ENCODE measurements around the gene RUNX2. TPM values are rescaled to one million over a fixed set of nuclear protein-coding genes. Genes with fewer than 3 reads are reported as not detected.

RUNX2 gene
- total and polyA plus RNA-seq, 4 donors = 0.09 to 1.5 (median 0.75) TPM

DNA sequence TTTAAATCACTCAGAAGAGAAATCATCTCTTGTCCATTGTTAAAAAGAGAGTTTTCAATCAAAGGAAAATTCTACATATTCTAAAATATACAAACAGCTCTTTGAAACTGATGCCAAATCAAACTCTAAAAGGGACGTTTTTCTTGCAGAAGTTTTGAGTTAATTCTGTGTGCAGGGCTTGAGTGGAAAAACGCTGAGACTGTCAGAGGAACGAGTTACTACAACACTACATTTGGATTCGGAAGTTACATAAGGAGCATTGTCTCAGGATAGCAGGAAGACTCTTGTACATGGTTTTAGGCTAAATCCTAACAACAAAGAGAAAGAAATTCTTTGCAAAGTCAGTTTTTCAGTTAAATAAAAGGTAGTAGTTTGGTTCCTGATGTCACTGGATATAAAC is 205.3 kb downstream of the RUNX2 start (continued):
- no peak for TF ChIP-seq HNF4A (conservative IDR thresholded peaks at IDR 0.05)
- TF ChIP-seq, protein P1, sequence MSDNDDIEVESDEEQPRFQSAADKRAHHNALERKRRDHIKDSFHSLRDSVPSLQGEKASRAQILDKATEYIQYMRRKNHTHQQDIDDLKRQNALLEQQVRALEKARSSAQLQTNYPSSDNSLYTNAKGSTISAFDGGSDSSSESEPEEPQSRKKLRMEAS (IDR thresholded peaks at IDR 0.05) = no peak

DNA sequence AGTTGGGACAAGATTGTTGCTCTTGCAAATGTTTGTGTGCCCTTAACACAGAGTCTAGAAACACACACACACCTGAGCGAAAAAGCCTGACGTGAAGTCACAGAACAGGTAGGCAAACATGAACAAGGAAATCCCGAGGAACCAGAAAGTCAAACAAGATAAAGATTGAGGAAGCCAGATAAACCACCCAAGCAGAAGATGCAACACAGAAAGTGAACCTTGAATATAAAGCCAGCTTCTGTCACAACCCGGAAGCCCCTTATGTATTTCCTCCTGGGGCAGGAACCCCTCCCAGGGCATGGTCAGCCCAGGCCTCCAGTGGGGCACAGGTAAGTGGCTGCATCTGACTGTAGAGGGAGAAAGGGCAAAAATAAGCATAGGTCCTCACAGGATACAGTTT is 207.8 kb downstream of the RUNX2 start:
- Histone ChIP-seq H3K9me3 (ENCODE audit: control insufficient read depth in 4 of 4, low read length in 3 of 4) (no peaks in the 10 kb centered on the region), H3K4me3 (ENCODE audit: low read depth in 1 of 3, low read length in 3 of 3) (no peak overlapping the region), H3K9ac (ENCODE audit: low read depth in 1 of 2, low read length in 2 of 2) (no peak overlapping the region), H3K4me1 (ENCODE audit: control insufficient read depth in 4 of 4, insufficient read depth in 4 of 4, low read length in 3 of 4) (peaks cover 0 to 16% (median 11%) of the 10 kb centered on the region in 4 donors), H3K27me3 (ENCODE audit: control insufficient read depth in 4 of 4, insufficient read depth in 4 of 4, low read length in 3 of 4) (no peaks in the 10 kb centered on the region), H3K36me3 (ENCODE audit: control insufficient read depth in 4 of 4, insufficient read depth in 3 of 4, low read depth in 1 of 4, low read length in 3 of 4) (no peaks in the 10 kb centered on the region), H3K27ac (ENCODE audit: low read depth in 1 of 2, low read length in 2 of 2) (no peak overlapping the region)
- 78% methylated on average over 4 of the region's 4 CpGs for WGBS
- no peak for TF ChIP-seq FOXA1 (IDR thresholded peaks at IDR 0.05)
- TF ChIP-seq, protein P2, sequence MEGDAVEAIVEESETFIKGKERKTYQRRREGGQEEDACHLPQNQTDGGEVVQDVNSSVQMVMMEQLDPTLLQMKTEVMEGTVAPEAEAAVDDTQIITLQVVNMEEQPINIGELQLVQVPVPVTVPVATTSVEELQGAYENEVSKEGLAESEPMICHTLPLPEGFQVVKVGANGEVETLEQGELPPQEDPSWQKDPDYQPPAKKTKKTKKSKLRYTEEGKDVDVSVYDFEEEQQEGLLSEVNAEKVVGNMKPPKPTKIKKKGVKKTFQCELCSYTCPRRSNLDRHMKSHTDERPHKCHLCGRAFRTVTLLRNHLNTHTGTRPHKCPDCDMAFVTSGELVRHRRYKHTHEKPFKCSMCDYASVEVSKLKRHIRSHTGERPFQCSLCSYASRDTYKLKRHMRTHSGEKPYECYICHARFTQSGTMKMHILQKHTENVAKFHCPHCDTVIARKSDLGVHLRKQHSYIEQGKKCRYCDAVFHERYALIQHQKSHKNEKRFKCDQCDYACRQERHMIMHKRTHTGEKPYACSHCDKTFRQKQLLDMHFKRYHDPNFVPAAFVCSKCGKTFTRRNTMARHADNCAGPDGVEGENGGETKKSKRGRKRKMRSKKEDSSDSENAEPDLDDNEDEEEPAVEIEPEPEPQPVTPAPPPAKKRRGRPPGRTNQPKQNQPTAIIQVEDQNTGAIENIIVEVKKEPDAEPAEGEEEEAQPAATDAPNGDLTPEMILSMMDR (IDR thresholded peaks at IDR 0.05; ENCODE audit: low read depth, low read length, missing input control) = no peak
- TF ChIP-seq FOXA2 (IDR thresholded peaks at IDR 0.05) = no peak
- no peak for TF ChIP-seq GABPA (IDR thresholded peaks at IDR 0.05 in 1 of 2, conservative IDR thresholded peaks at IDR 0.05 in 1 of 2)
- TF ChIP-seq, protein P3, sequence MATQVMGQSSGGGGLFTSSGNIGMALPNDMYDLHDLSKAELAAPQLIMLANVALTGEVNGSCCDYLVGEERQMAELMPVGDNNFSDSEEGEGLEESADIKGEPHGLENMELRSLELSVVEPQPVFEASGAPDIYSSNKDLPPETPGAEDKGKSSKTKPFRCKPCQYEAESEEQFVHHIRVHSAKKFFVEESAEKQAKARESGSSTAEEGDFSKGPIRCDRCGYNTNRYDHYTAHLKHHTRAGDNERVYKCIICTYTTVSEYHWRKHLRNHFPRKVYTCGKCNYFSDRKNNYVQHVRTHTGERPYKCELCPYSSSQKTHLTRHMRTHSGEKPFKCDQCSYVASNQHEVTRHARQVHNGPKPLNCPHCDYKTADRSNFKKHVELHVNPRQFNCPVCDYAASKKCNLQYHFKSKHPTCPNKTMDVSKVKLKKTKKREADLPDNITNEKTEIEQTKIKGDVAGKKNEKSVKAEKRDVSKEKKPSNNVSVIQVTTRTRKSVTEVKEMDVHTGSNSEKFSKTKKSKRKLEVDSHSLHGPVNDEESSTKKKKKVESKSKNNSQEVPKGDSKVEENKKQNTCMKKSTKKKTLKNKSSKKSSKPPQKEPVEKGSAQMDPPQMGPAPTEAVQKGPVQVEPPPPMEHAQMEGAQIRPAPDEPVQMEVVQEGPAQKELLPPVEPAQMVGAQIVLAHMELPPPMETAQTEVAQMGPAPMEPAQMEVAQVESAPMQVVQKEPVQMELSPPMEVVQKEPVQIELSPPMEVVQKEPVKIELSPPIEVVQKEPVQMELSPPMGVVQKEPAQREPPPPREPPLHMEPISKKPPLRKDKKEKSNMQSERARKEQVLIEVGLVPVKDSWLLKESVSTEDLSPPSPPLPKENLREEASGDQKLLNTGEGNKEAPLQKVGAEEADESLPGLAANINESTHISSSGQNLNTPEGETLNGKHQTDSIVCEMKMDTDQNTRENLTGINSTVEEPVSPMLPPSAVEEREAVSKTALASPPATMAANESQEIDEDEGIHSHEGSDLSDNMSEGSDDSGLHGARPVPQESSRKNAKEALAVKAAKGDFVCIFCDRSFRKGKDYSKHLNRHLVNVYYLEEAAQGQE (IDR thresholded peaks at IDR 0.05) = no peak
- TF ChIP-seq TAF1 (conservative IDR thresholded peaks at IDR 0.05) = no peak
- no peak for TF ChIP-seq HNF4A (conservative IDR thresholded peaks at IDR 0.05)
- no peak for TF ChIP-seq JUND (IDR thresholded peaks at IDR 0.05)
- no peak for TF ChIP-seq NR2F2 (IDR thresholded peaks at IDR 0.05)
- TF ChIP-seq EGR1 (IDR thresholded peaks at IDR 0.05; ENCODE audit: low read depth in 2 of 2) = no peak
- TF ChIP-seq, protein P4, sequence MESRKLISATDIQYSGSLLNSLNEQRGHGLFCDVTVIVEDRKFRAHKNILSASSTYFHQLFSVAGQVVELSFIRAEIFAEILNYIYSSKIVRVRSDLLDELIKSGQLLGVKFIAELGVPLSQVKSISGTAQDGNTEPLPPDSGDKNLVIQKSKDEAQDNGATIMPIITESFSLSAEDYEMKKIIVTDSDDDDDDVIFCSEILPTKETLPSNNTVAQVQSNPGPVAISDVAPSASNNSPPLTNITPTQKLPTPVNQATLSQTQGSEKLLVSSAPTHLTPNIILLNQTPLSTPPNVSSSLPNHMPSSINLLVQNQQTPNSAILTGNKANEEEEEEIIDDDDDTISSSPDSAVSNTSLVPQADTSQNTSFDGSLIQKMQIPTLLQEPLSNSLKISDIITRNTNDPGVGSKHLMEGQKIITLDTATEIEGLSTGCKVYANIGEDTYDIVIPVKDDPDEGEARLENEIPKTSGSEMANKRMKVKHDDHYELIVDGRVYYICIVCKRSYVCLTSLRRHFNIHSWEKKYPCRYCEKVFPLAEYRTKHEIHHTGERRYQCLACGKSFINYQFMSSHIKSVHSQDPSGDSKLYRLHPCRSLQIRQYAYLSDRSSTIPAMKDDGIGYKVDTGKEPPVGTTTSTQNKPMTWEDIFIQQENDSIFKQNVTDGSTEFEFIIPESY (IDR thresholded peaks at IDR 0.05) = no peak
- no peak for TF ChIP-seq SP1 (IDR thresholded peaks at IDR 0.05)
- TF ChIP-seq, protein P5, sequence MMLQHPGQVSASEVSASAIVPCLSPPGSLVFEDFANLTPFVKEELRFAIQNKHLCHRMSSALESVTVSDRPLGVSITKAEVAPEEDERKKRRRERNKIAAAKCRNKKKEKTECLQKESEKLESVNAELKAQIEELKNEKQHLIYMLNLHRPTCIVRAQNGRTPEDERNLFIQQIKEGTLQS (IDR thresholded peaks at IDR 0.05) = no peak
- TF ChIP-seq RAD21 (IDR thresholded peaks at IDR 0.05) = no peak
- no peak for TF ChIP-seq HNF4G (IDR thresholded peaks at IDR 0.05)
- TF ChIP-seq RXRA (IDR thresholded peaks at IDR 0.05) = no peak
- TF ChIP-seq, protein P1 (IDR thresholded peaks at IDR 0.05) = no peak
- TF ChIP-seq YY1 (IDR thresholded peaks at IDR 0.05) = no peak
- no peak for DNase-seq (ENCODE audit: low spot score)

Measured in liver (tissue), 9 donors.